ENCODE data around the gene SLC38A3.

The SLC38A3 gene

DNA sequence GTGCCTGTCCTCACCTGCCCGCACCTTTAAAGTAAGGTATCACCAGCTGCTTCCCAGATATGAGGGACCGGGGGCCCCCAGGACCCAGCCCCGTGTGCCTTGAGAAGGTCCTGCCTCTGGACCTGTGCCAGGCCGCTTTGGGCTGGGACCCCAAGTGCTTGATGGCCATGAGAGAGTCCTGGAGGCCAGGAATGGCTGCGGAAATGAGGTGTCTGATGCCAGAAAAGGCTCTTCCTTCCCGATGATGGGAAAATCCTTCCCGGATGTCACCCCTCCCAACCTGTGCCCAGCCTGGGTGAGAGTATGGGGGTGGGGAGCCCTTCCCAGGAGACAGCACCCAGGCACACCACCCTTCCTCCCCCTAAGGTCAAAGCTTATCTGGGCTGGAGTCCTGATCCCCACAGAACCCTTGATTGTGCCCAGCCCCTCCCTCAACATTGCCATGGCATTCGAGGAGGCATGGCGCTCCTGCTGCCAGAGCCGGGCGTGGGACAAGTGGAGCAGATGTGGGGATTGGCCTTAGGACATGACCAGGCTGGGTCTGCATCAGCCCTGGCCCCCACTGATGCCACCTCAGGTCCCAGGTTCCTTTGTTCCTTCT lies 35.7 kb upstream of the SLC38A3 start:
- TF ChIP-seq, protein P1, sequence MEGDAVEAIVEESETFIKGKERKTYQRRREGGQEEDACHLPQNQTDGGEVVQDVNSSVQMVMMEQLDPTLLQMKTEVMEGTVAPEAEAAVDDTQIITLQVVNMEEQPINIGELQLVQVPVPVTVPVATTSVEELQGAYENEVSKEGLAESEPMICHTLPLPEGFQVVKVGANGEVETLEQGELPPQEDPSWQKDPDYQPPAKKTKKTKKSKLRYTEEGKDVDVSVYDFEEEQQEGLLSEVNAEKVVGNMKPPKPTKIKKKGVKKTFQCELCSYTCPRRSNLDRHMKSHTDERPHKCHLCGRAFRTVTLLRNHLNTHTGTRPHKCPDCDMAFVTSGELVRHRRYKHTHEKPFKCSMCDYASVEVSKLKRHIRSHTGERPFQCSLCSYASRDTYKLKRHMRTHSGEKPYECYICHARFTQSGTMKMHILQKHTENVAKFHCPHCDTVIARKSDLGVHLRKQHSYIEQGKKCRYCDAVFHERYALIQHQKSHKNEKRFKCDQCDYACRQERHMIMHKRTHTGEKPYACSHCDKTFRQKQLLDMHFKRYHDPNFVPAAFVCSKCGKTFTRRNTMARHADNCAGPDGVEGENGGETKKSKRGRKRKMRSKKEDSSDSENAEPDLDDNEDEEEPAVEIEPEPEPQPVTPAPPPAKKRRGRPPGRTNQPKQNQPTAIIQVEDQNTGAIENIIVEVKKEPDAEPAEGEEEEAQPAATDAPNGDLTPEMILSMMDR (conservative IDR thresholded peaks at IDR 0.05; ENCODE audit: control insufficient read depth, insufficient read depth, low read depth, low read length), result no peak
- DNase-seq (ENCODE audit: low read depth), result no peak
- H3K4me3 ChIP-seq (ENCODE audit: control insufficient read depth, low read depth, low read length), result no peak overlapping the region

DNA sequence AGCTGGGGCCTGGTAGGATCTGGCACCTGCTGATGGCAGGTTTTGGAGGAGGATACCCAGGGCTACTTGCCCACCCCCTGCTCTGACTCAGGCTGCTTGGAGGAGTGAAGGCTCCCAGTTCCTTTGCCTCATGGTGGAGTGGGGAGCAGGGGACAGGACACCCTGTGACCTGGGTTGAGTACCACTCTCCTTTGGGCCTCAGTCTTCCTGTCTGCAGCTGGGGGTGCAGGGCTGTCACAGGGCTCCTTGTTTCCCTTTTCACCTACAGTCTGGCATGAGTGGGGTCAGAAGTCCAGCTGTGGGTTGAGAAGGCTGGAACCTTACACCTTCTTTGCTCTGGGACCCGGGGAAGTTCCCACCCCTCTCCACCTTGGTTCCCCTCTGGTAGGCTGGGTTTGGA lies 35.2 kb upstream of the SLC38A3 start:
- TF ChIP-seq, protein P1 (conservative IDR thresholded peaks at IDR 0.05; ENCODE audit: control insufficient read depth, insufficient read depth, low read depth, low read length), result no peak
- H3K4me3 ChIP-seq (ENCODE audit: control insufficient read depth, low read depth, low read length), result no peak overlapping the region
- no peak for DNase-seq (ENCODE audit: low read depth)

DNA sequence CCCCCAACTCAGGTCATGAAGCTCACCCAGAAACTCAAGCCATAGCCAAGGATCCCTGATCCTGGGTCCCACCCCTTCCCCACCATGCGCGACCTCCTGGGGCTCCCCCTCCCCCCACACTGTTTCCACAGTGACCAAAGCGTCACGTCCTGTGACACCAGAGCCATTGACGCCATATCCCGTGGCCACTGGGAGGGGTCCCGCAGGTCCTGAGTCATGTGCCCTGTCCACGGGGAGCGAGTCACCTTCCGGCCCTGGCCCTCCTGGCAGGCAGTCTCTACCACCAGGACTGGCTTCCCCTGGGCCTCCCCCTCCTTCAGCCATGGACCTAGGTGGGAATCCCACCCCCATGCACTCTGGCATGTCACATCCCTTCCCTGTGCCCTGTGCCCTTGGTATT lies 34.4 kb upstream of the SLC38A3 start:
- TF ChIP-seq, protein P1 (conservative IDR thresholded peaks at IDR 0.05; ENCODE audit: control insufficient read depth, insufficient read depth, low read depth, low read length), result no peak
- peak; percentile 79 for DNase-seq (ENCODE audit: low read depth)
- H3K4me3 ChIP-seq (ENCODE audit: control insufficient read depth, low read depth, low read length), result no peak overlapping the region

DNA sequence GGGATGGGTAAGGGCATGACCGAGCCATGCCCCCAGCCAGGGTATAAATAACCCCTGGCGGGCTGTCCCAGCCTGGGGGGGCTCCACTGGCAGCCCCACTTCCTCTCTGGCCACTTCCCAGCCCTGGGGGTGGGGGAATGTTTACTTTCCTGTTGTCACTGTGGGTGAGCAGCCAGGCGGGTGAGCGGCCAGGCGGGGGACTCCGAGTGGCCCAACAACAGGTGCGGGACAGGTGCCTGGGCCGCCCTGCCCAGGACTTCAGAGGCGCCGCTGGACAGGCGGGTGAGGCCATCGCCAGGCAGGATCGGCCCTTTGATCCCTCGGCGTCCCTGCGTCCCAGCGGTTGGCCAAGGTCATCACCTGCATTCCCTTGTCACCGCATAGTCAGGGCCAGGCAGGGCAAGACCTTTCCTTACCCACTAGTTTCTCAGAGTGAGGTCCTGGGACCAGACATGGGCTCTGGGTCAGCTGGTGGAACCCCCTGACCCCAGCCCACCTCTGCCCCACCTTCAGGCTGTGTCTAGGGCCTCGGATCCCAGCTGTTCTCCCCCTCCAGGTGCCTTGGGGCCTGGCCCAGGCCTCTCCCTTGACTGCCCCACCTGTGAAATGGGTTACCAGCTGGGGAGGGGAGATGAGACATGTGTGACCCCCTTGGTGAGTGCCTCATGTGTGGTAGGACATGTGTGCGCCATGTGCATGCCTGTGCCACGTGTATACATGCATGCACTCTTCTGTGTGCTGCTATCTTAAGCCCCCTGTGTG lies 33.4 kb upstream of the SLC38A3 start:
- H3K4me3 ChIP-seq (ENCODE audit: control insufficient read depth, low read depth, low read length), result no peak overlapping the region
- TF ChIP-seq, protein P1 (conservative IDR thresholded peaks at IDR 0.05; ENCODE audit: control insufficient read depth, insufficient read depth, low read depth, low read length), result no peak
- no peak for DNase-seq (ENCODE audit: low read depth)

DNA sequence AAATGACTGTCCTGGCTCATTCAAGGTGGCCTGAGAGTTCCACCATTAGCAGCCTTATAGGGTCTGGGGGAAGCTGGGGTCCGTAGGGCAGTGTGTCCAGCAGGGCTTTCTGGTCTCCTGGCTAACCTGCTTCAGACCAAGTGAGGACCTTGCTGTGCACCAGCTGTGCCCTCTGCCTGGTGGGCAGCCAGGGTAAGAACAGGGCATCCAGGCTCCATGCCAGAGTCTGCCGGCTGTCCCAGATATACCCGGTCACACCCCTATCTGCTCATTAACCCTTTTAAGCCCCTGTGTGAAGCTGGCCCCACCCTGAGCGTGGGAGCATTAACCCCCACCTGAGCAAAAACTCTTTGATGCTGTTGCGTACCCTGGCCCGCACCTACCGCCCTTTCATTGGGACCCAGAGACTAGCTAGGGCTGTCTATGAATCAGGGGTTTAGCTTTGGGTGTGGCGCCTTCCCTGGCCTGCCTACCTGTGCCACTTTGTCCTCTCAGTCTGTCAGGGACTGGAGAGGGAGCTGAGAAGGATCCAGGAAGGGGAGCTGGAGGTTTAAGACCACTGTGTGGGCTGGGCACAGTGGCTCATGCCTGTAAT lies 32.3 kb upstream of the SLC38A3 start:
- DNase-seq (ENCODE audit: low read depth), result no peak
- TF ChIP-seq, protein P1 (conservative IDR thresholded peaks at IDR 0.05; ENCODE audit: control insufficient read depth, insufficient read depth, low read depth, low read length), result no peak
- no peak overlapping the region for H3K4me3 ChIP-seq (ENCODE audit: control insufficient read depth, low read depth, low read length)

DNA sequence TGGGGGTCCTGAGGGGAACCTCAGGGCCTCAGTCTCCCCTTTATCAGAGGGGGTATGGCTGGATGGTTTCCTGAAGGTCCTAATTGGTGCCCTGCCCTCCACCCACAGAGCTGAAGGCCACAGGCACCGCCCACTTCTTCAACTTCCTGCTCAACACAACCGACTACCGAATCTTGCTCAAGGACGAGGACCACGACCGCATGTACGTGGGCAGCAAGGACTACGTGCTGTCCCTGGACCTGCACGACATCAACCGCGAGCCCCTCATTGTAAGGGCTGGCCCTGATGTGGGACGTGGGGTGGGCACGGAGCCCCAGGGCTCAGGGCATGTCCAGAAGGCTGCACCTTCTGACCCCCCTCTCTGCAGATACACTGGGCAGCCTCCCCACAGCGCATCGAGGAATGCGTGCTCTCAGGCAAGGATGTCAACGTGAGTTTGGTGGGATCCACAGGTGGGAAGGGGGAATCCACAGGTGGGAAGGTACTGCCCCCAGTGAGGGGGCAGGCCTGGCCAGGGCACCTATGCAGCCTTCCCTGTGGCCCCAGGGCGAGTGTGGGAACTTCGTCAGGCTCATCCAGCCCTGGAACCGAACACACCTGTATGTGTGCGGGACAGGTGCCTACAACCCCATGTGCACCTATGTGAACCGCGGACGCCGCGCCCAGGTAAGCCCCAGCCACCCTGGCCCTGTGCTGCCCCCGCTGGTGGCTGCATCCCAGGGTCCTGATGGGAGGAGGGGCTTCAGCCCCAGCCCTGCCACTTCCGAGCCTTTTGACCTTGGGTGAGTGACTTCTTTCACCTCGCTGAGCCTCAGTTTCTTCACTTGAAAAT lies 31.2 kb upstream of the SLC38A3 start:
- no peak overlapping the region for H3K4me3 ChIP-seq (ENCODE audit: control insufficient read depth, low read depth, low read length)
- TF ChIP-seq, protein P1 (conservative IDR thresholded peaks at IDR 0.05; ENCODE audit: control insufficient read depth, insufficient read depth, low read depth, low read length), result no peak
- no peak for DNase-seq (ENCODE audit: low read depth)
